HG02981 (cell line): ENCODE measurements around the gene BMP2.
A peak's percentile ranks its signal among the peaks of the same experiment; 100 is the strongest.

Source experiments
- ATAC-seq: cut with Tn5 transposase; IDR thresholded peaks from one replicate; pipeline ENCODE4 v1.9.1; 2021; ENCODE audit warnings: mild to moderate bottlenecking, moderate library complexity; ENCODE audit not compliant: unreplicated experiment

The BMP2 gene

DNA sequence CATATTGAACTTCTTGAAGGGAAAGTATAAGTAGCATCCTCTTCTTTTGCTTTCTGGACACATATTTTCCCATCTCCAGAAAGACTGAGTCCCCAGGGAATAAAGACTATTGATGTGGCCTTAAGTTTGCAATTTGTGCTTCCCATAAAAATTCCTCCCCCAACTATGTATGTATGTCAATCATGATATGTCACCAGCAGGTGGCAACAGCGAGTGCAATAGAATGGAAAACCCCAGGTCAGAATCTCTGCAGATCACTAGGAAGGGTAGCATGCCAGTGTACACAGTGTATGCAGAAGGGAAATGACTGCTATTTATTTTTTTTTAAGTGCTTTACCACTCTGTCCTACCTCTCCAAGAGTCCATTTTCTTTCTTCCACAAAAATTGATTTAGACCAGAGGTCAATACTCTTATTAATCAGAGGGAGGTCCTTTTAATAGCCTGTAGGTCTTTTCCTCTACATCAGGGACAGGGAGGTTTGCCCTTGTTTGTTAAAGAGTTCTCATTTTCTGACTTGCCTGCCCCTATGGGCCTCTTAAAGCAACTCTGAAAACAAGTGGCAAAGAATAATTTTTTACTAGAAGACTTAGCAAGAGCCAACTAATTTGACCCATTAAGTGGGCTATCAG lies 61.4 kb downstream of the BMP2 start:
- peak; percentile 90 for ATAC-seq

DNA sequence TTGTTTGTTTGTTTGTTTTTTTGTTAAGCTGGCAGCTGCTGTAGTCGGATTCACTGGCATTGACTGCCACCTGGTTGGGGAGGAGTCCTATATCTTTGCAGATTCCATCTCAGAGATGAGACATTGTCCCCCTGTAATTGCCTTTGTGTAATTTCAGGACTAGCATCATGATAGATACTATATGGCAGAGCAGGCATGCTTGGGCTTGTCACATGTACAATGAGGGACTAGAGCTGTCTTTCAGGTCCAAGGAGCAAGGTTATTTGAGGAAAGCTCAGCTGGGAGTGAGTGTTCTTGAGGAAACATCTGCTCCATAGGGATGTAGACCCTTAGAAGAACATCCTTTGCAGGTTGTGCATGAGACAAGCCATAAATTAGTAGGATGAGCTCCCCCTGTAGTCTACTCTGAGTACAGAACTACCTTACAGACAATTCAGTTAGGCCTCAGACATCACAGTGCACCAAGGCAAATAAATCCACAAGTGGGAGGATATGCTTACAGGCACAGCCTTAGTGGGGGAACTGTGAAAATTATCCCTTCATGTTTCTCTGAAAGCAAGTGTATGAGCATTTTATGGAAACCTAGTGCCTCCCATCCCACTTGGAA lies 62.1 kb downstream of the BMP2 start:
- ATAC-seq: no peak
